Central memory CD4-positive, alpha-beta T cell (primary cell): ENCODE results near the gene GNG13.

Experiments
- DNase-seq: peaks from one replicate; pipeline ENCODE4 v3.0.0; 2022

Gene GNG13

DNA sequence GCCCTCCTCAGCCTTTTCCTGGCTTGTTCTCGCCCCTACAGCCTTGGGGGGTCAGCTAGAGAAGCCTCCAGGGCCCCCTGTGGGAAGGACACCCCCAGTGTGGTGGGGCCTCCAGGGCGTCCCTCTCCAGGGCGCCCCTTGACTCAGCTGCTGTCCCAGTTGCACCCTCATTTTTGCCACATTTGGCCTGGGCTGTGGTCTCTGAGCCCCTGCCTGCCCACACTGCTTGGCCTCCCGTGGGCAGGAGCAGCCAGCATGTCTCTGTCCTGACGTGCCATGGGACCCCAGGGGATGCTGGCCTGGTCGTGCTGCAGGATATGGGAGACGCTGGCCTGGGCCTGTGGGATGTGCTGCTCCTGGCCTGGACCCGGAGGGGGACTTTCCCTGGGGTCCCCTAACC, 7.1 kb downstream of the GNG13 start:
- no peak for DNase-seq

GRCh38 chr16:792221-792995, 8.1 kb downstream of the GNG13 start:
- no peak for DNase-seq

- no peak for DNase-seq
Measured at GRCh38 chr16:791131-791530, 9.4 kb downstream of the GNG13 start.

- no peak for DNase-seq
Measured at GRCh38 chr16:790086-790485, 10.4 kb downstream of the GNG13 start.

GRCh38 chr16:789191-789850, 11.2 kb downstream of the GNG13 start:
- no peak for DNase-seq

DNA sequence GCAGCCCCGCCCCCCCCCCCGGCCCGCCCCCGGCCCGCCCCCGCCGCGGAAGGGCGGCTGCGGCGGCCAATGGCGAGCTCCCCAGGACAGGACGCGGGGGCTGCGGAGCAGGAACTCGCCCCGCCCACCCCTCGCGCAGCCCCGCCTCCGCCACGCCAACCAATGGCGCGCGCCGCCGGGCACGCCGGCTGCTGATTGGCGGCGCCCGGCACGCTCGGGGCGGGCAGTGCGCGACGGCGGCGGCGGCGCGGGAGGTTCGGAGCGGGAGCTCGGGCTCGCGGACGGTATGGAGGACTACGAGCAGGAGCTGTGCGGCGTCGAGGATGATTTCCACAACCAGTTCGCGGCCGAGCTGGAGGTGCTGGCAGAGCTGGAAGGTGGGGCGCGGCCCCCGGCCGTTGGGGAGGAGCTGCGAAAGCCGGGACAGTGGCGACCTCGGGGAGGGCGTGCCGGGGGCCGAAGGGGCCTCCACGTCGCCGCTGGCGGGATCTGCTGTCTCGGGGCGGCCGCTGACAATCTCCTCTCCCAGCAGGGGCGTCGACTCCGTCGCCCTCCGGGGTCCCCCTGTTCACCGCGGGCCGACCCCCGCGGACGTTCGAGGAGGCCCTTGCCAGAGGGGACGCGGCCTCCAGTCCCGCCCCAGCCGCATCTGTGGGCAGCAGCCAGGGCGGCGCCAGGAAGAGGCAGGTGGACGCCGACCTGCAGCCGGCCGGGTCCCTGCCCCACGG, 12.0 kb downstream of the GNG13 start, which contains the start of gene CHTF18:
Gene CHTF18, plus strand, starts transcription at position 222 of the 728 bp plus-strand sequence. Its CDS starts 65 bp downstream, at position 287.
- peak; percentile 93 for DNase-seq

- no peak for DNase-seq
Measured at GRCh38 chr16:787978-788398, 12.5 kb downstream of the GNG13 start, which contains the start of gene RPUSD1. Gene RPUSD1 (minus strand): TSS chr16:788381. CDS start chr16:787737, 644 bp downstream.

GRCh38 chr16:787321-787966, 13.1 kb downstream of the GNG13 start:
- no peak for DNase-seq

DNA sequence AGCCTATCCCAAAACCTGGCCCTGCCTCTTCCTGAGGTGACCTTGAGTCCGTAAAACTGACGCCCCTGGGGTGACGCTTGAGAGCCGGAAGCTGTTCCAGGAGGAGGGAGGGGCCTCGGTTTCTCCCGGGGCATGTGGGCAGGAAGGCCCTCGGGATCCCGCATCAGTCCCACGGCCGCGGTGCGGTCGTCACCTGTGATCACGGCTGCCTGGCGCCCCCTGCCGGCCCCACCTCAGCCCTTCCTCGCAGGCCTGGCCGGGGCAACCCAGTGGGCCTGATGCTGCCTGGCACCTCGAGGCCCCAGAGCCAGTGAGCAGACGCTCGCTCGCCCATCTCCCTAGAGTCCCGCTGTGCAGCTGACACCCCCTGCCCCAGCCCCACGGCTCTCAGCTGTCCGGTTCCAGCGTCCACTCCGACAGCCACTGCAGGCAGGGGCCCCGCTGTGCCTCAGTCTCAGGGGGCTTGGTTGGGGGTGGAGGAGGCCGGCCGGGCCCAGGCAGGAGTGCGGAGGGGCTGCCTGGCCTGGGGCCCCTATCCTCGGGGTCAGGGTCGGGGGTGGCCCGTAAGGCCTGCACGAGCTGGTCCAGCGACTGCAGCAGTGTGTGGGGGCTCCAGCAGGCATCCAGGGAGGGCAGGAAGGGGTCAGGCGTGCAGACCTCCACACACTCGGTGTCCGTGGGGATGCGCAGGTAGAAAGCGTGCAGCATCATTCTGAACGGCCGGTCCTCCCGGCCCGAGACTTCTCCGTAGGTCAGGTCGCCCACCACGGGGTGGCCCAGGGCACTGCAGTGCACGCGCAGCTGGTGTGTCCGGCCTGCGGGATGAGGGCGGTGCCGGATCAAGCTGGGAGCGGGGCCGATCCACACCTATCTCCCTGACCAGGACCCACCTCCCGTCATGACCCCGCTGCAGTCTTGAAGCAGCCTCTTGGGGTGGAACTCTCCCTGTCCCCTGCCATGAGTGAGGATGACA, 14.7 kb downstream of the GNG13 start:
- peak; percentile 63 for DNase-seq

GRCh38 chr16:784431-784830, 16.1 kb downstream of the GNG13 start:
- no peak for DNase-seq

DNA sequence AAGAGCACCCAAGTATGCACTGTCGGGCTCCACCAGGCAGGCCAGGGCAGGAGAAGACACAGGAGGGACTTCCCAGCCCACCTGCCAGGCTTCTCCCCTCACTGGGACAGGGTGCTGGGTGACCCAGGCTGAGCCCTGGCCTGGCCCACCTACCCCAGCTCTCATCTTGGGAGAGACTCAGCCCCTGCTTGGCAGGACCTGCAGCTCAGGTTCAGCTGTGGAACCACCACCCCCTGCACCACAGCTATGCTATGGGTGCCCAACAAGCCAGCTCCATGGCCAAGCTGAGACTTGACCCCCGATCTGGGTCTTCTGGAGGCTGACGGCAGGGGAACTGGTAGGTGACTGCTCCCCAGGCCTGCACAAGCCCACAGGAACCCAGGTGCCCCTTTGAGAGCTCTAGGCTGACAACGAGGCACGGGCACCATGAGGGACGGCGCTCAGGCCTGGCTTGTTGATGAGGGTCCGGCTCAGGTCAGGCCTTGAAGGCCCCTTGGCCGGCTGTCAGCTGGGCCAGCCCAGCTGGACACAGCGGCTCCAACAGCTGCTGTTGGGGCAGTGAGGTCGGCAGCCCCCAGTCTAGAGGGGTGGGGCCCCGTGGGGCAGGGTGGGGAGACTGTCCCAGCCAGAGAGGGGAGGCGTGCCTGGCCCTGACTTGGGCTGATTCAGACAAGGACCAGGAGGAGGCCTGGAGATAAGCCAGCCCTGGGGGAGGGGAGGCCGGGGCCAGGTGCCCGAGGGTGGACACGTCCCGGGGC, 17.0 kb downstream of the GNG13 start:
- no peak for DNase-seq

GRCh38 chr16:782766-783403, 17.6 kb downstream of the GNG13 start:
- no peak for DNase-seq

- no peak for DNase-seq
Measured at GRCh38 chr16:782258-782657, 18.3 kb downstream of the GNG13 start.

- DNase-seq = no peak
Measured at GRCh38 chr16:781346-782010, 19.1 kb downstream of the GNG13 start.

DNA sequence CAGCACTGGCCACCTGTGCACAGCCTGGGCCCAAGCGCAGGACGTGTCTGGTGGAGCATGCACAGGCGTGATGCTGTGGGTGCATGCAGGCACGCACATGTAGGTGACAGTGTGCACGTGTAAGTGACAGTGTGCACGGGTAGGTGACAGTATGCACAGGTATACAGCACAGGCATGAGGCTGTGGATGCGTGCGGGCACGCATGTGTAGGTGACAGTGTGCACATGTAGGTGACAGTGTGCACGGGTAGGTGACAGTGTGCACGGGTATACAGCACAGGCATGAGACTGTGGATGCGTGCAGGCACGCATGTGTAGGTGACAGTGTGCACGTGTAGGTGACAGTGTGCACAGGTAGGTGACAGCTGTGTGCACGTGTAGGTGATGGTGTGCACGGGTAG, 20.2 kb downstream of the GNG13 start:
- DNase-seq = no peak

- no peak for DNase-seq
Measured at GRCh38 chr16:779561-779960, 21.0 kb downstream of the GNG13 start.

GRCh38 chr16:778909-779527, 21.5 kb downstream of the GNG13 start:
- no peak for DNase-seq

DNA sequence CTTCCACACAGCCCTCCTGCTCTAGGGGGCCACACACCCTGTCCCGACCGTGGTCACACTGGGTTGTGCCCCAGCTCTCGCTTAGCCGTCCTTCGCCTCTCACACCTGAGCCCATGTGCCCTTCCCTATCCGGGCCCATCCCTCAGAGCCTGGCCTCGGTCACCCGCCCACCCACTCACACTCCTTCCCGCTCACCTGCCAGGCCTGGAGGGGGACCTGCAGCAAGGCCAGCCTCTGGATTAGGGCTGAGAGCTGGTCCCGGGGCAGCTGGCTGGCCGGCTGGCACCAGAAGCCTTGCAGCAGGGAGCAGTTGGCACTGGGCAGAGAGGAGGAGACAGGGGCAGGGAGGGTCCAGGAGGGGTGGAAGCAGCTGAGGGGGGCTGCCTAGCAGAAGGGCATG, 22.1 kb downstream of the GNG13 start:
- DNase-seq = no peak

DNA sequence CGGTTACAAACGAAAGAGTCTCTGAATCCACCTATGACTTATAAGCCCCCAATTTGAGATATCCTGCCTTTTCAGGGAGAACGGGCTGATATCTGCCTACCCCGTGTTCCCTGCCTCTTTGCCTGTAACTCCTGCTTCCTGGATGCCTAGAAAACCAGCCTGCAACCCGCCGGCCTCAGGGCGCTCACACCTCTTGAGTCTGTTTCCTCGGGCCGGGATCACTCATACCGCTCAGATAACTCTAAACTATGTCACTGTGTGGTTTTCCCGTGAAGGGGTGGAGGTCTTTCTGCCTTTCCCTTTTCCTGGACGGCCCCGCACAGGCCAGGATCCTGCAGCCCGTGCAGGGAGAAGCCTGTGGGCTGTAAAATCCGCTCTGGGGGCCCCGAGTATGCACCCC, 22.7 kb downstream of the GNG13 start:
- DNase-seq = no peak
